Neural crest cell (in vitro differentiated cells): ENCODE results near the gene CSRNP2. TPM values are rescaled to one million over a fixed set of nuclear protein-coding genes. Genes with fewer than 3 reads are reported as not detected.
A peak's percentile ranks its signal among the peaks of the same experiment; 100 is the strongest.
"Not testable (repeated sequence)": the region's sequence is repeated elsewhere in the genome, so short reads cannot be mapped to it uniquely, and the experiment has no call there.

ENCODE experiments used
- DNase-seq: peaks from one replicate; pipeline ENCODE4 v3.0.0; 2021; ENCODE audit warnings: low read depth, mixed read lengths, low spot score
- H3K27ac Mint-ChIP-seq: one replicate; pipeline ENCODE4 v1.8.0; 2021; ENCODE audit warnings: mild to moderate bottlenecking, mixed read lengths; ENCODE audit not compliant: unreplicated experiment
- H3K27me3 Mint-ChIP-seq: 2 replicates; pipeline ENCODE4 v1.8.0; 2021; ENCODE audit warnings: low read depth, mild to moderate bottlenecking, mixed read lengths
- H3K36me3 Mint-ChIP-seq: 2 replicates; pipeline ENCODE4 v1.8.0; 2021; ENCODE audit warnings: low read depth, mild to moderate bottlenecking, mixed read lengths
- H3K4me1 Mint-ChIP-seq: 2 replicates; pipeline ENCODE4 v1.8.0; 2021; ENCODE audit warnings: mixed read lengths
- H3K4me3 Mint-ChIP-seq: one replicate; pipeline ENCODE4 v1.8.0; 2021; ENCODE audit warnings: mild to moderate bottlenecking, mixed read lengths
- H3K9me3 Mint-ChIP-seq: 2 replicates; pipeline ENCODE4 v1.8.0; 2021; ENCODE audit warnings: mixed read lengths
- CTCF ChIP-seq: fragments of 200-600 bp; sonication (generic); conservative IDR thresholded peaks from 2 replicates; pipeline ENCODE4 v1.5.0; 2021; ENCODE audit warnings: antibody characterized with exemption, mild to moderate bottlenecking
- total RNA-seq: library from RNA; stranded (reverse); gene quantifications from 2 replicates; pipeline ENCODE4 v1.2.1, GENCODE V29; 2021

CSRNP2 gene
- total RNA-seq, 1 donor from 2014 or later: 55.2 TPM

- TF ChIP-seq CTCF: no peak
- no peak for DNase-seq
- Mint-ChIP-seq H3K27me3 (no peaks in the 10 kb centered on the region), H3K9me3 (no peaks in the 10 kb centered on the region), H3K4me1 (peaks cover 65% of the 10 kb centered on the region), H3K36me3 (no peaks in the 10 kb centered on the region), H3K4me3 (peak overlapping the region; percentile 45), H3K27ac (no peak overlapping the region)
Measured at GRCh38 chr12:51021694-51022093, 61.7 kb downstream of the CSRNP2 start.

GRCh38 chr12:51020448-51021182 lies 62.8 kb downstream of the CSRNP2 start:
- Mint-ChIP-seq H3K4me1 (peaks cover 57% of the 10 kb centered on the region), H3K27ac (peak overlapping the region; percentile 81), H3K9me3 (no peaks in the 10 kb centered on the region), H3K27me3 (no peaks in the 10 kb centered on the region), H3K36me3 (no peaks in the 10 kb centered on the region), H3K4me3 (peak overlapping the region; percentile 68)
- no peak for DNase-seq
- TF ChIP-seq CTCF: no peak

GRCh38 chr12:51019927-51020326 lies 63.5 kb downstream of the CSRNP2 start:
- H3K4me1 Mint-ChIP-seq: peaks cover 50% of the 10 kb centered on the region
- no peak overlapping the region for H3K27ac Mint-ChIP-seq
- no peaks in the 10 kb centered on the region for H3K36me3 Mint-ChIP-seq
- TF ChIP-seq CTCF: no peak
- H3K4me3 Mint-ChIP-seq: peak overlapping the region; percentile 27
- H3K27me3 Mint-ChIP-seq: no peaks in the 10 kb centered on the region
- no peak for DNase-seq
- H3K9me3 Mint-ChIP-seq: no peaks in the 10 kb centered on the region

- H3K36me3 Mint-ChIP-seq: no peaks in the 10 kb centered on the region
- H3K27ac Mint-ChIP-seq: no peak overlapping the region
- H3K4me3 Mint-ChIP-seq: no peak overlapping the region
- no peak for TF ChIP-seq CTCF
- H3K9me3 Mint-ChIP-seq: no peaks in the 10 kb centered on the region
- DNase-seq: no peak
- H3K27me3 Mint-ChIP-seq: no peaks in the 10 kb centered on the region
- peaks cover 41% of the 10 kb centered on the region for H3K4me1 Mint-ChIP-seq
Measured at GRCh38 chr12:51018956-51019355, 64.4 kb downstream of the CSRNP2 start.

GRCh38 chr12:51017452-51017851 lies 65.9 kb downstream of the CSRNP2 start:
- Mint-ChIP-seq H3K36me3 (no peaks in the 10 kb centered on the region), H3K27ac (no peak overlapping the region), H3K9me3 (no peaks in the 10 kb centered on the region), H3K4me1 (peaks cover 37% of the 10 kb centered on the region), H3K27me3 (no peaks in the 10 kb centered on the region), H3K4me3 (no peak overlapping the region)
- TF ChIP-seq CTCF: no peak
- no peak for DNase-seq

- not testable (repeated sequence) for H3K9me3 Mint-ChIP-seq, H3K36me3 Mint-ChIP-seq, H3K4me3 Mint-ChIP-seq, H3K27ac Mint-ChIP-seq, DNase-seq, H3K27me3 Mint-ChIP-seq
- H3K4me1 Mint-ChIP-seq: peaks cover 28% of the 10 kb centered on the region
Measured at GRCh38 chr12:51014467-51014866, 68.9 kb downstream of the CSRNP2 start.
